Measurements from ENCODE around the gene MTHFS. TPM values are rescaled to one million over a fixed set of nuclear protein-coding genes. Genes with fewer than 3 reads are reported as not detected.

The MTHFS gene
- total RNA-seq, 6 donors from 2014 or later = 15.0 to 60.8 (median 33.8) TPM

GRCh38 chr15:79824136-79824701 lies 72.6 kb downstream of the MTHFS start:
- Histone ChIP-seq H3K27me3 (no peaks in the 10 kb centered on the region), H3K27ac (no peak overlapping the region), H3K4me3 (no peak overlapping the region), H3K4me1 (peaks cover 0 to 3% (median 0%) of the 10 kb centered on the region in 4 donors), H3K36me3 (no peaks in the 10 kb centered on the region), H3K9me3 (no peaks in the 10 kb centered on the region)
- ATAC-seq (ENCODE audit: low FRiP score in 2 of 2) (no peak), DNase-seq (no peak)
- TF ChIP-seq CTCF (IDR thresholded peaks at IDR 0.05) (no peak), EP300 (IDR thresholded peaks at IDR 0.05) (no peak), POLR2AphosphoS5 (IDR thresholded peaks at IDR 0.05) (no peak), POLR2A (IDR thresholded peaks at IDR 0.05) (no peak)
- 59 to 77% methylated on average over 9 of the region's 9 CpGs for WGBS, 2 donors

- TF ChIP-seq CTCF (IDR thresholded peaks at IDR 0.05) = no peak
- no peak for TF ChIP-seq POLR2A (IDR thresholded peaks at IDR 0.05)
- TF ChIP-seq POLR2AphosphoS5 (IDR thresholded peaks at IDR 0.05) = peak in 1 of 2 donors; percentile 9
- no peak for TF ChIP-seq EP300 (IDR thresholded peaks at IDR 0.05)
- H3K4me3 ChIP-seq = no peak overlapping the region
- H3K27ac ChIP-seq = no peak overlapping the region
- DNase-seq (peak in 1 of 2 donors; percentile 52), ATAC-seq (ENCODE audit: low FRiP score in 2 of 2) (no peak)
- 63 to 82% methylated on average over 2 of the region's 2 CpGs for WGBS, 2 donors
- H3K4me1 ChIP-seq = peaks cover 0 to 3% (median 0%) of the 10 kb centered on the region in 4 donors
- no peaks in the 10 kb centered on the region for H3K27me3 ChIP-seq
- H3K36me3 ChIP-seq = no peaks in the 10 kb centered on the region
- H3K9me3 ChIP-seq = no peaks in the 10 kb centered on the region
Measured at GRCh38 chr15:79820820-79821219, 76.0 kb downstream of the MTHFS start.

- DNase-seq (no peak), ATAC-seq (ENCODE audit: low FRiP score in 2 of 2) (no peak)
- Histone ChIP-seq H3K27ac (no peak overlapping the region), H3K9me3 (no peaks in the 10 kb centered on the region), H3K27me3 (no peaks in the 10 kb centered on the region), H3K4me3 (no peak overlapping the region), H3K4me1 (peaks cover 0 to 3% (median 0%) of the 10 kb centered on the region in 4 donors), H3K36me3 (no peaks in the 10 kb centered on the region)
- TF ChIP-seq CTCF (IDR thresholded peaks at IDR 0.05) (no peak), EP300 (IDR thresholded peaks at IDR 0.05) (no peak), POLR2AphosphoS5 (IDR thresholded peaks at IDR 0.05) (no peak), POLR2A (IDR thresholded peaks at IDR 0.05) (no peak)
Measured at GRCh38 chr15:79820176-79820575, 76.6 kb downstream of the MTHFS start.

- H3K9me3 ChIP-seq = no peaks in the 10 kb centered on the region
- TF ChIP-seq EP300 (IDR thresholded peaks at IDR 0.05) = no peak
- no peak for TF ChIP-seq POLR2A (IDR thresholded peaks at IDR 0.05)
- no peak for TF ChIP-seq CTCF (IDR thresholded peaks at IDR 0.05)
- no peak for TF ChIP-seq POLR2AphosphoS5 (IDR thresholded peaks at IDR 0.05)
- no peaks in the 10 kb centered on the region for H3K27me3 ChIP-seq
- no peak overlapping the region for H3K4me3 ChIP-seq
- 45 to 61% methylated on average over 5 to 6 of the region's 6 CpGs for WGBS, 2 donors
- ATAC-seq (ENCODE audit: low FRiP score in 2 of 2) (no peak), DNase-seq (no peak)
- peaks cover 0 to 11% (median 8%) of the 10 kb centered on the region in 4 donors for H3K4me1 ChIP-seq
- H3K27ac ChIP-seq = no peak overlapping the region
- no peaks in the 10 kb centered on the region for H3K36me3 ChIP-seq
Measured at GRCh38 chr15:79816571-79816970, 80.2 kb downstream of the MTHFS start.

- Histone ChIP-seq H3K36me3 (no peaks in the 10 kb centered on the region), H3K9me3 (no peaks in the 10 kb centered on the region), H3K27me3 (no peaks in the 10 kb centered on the region), H3K4me3 (no peak overlapping the region), H3K27ac (no peak overlapping the region), H3K4me1 (peaks cover 0 to 12% (median 8%) of the 10 kb centered on the region in 4 donors)
- DNase-seq = no peak
- TF ChIP-seq CTCF (IDR thresholded peaks at IDR 0.05) (no peak), POLR2A (IDR thresholded peaks at IDR 0.05) (no peak), EP300 (IDR thresholded peaks at IDR 0.05) (no peak), POLR2AphosphoS5 (IDR thresholded peaks at IDR 0.05) (no peak)
- 82 to 83% methylated on average over 4 to 5 of the region's 5 CpGs for whole genome bisulfite sequencing, 2 donors
- no peak for ATAC-seq (ENCODE audit: low FRiP score in 2 of 2)
Measured at GRCh38 chr15:79815468-79815867, 81.3 kb downstream of the MTHFS start.
